Adrenal gland (tissue), 5 donors: ENCODE measurements around the gene SLC25A47.

Experiments used
- CTCF ChIP-seq, 6 experiments: fragments of 450-650 bp in 4 of 6; fragments of 200-600 bp in 2 of 6; sonication (generic) in 1 of 6; IDR thresholded peaks; 1 replicate in 5 of 6; 2 replicates in 1 of 6; pipeline versions ENCODE4 v1.5.1 to v1.8.0; 2016 to 2021; ENCODE audit warnings: antibody characterized with exemption in 6 of 6, mild to moderate bottlenecking in 2 of 6, moderate library complexity in 1 of 6
- POLR2A ChIP-seq, 2 donors: fragments of 450-650 bp; IDR thresholded peaks; one replicate each; pipeline ENCODE4 v1.6.1; 2017; ENCODE audit warnings: antibody characterized with exemption in 2 of 2, mild to moderate bottlenecking in 2 of 2, moderate library complexity in 1 of 2
- donor health status: DM: no; HTN: no; CAD: no.

GRCh38 chr14:100285913-100286400 is 37.2 kb upstream of the SLC25A47 start:
- TF ChIP-seq CTCF (IDR thresholded peaks at IDR 0.05), result peak in 1 of 6 experiments; percentile 12
- TF ChIP-seq POLR2A (IDR thresholded peaks at IDR 0.05), result no peak
